Measurements from ENCODE around the gene CDK12. TPM values are rescaled to one million over a fixed set of nuclear protein-coding genes. Genes with fewer than 3 reads are reported as not detected.
"Not testable (repeated sequence)": the region's sequence is repeated elsewhere in the genome, so short reads cannot be mapped to it uniquely, and the experiment has no call there.

Gene CDK12
- total and polyA plus RNA-seq, 3 experiments from 2014 or later, result 5.6 to 91.8 (median 86.9) TPM

GRCh38 chr17:39541652-39542051 lies 80.4 kb downstream of the CDK12 start:
- H3K36me3 Mint-ChIP-seq, result peaks cover 2 to 19% (median 5%) of the 10 kb centered on the region in 3 donors
- DNase-seq, result no peak
- Histone ChIP-seq H3K36me3 (ENCODE audit: insufficient read depth, low read length) (no peaks in the 10 kb centered on the region), H3K4me3 (ENCODE audit: low read length) (no peak overlapping the region), H3K27me3 (ENCODE audit: insufficient read depth, low read length, poor library complexity, severe bottlenecking) (no peaks in the 10 kb centered on the region), H3K4me1 (ENCODE audit: insufficient read depth, low read length) (no peaks in the 10 kb centered on the region), H3K27ac (ENCODE audit: low read depth, low read length) (no peak overlapping the region), H3K9me3 (ENCODE audit: low read length) (no peaks in the 10 kb centered on the region)
- H3K4me3 Mint-ChIP-seq, result no peak overlapping the region
- ChIA-PET POLR2A (no interaction called here), CTCF (no interaction called here)
- H3K27ac Mint-ChIP-seq, result peak overlapping the region in 1 of 8 donors; percentile 10
- peaks cover 14 to 20% (median 19%) of the 10 kb centered on the region in 3 donors for H3K4me1 Mint-ChIP-seq
- H3K27me3 Mint-ChIP-seq, result no peaks in the 10 kb centered on the region
- no peaks in the 10 kb centered on the region for H3K9me3 Mint-ChIP-seq

- ChIA-PET CTCF (interaction anchor here (1.4 kb wide), 1 partner anchor 79 kb away, joined by 4 read pairs; no protein-coding TSS in a partner anchor), POLR2A (no interaction called here)
- no peaks in the 10 kb centered on the region for H3K9me3 ChIP-seq (ENCODE audit: low read length)
- no peaks in the 10 kb centered on the region for H3K4me1 ChIP-seq (ENCODE audit: insufficient read depth, low read length)
- H3K27ac ChIP-seq (ENCODE audit: low read depth, low read length), result no peak overlapping the region
- no peaks in the 10 kb centered on the region for H3K9me3 Mint-ChIP-seq
- DNase-seq, result no peak
- no peak overlapping the region for H3K4me3 ChIP-seq (ENCODE audit: low read length)
- H3K4me1 Mint-ChIP-seq, result peaks cover 11 to 16% (median 15%) of the 10 kb centered on the region in 3 donors
- no peaks in the 10 kb centered on the region for H3K27me3 ChIP-seq (ENCODE audit: insufficient read depth, low read length, poor library complexity, severe bottlenecking)
- no peak overlapping the region for H3K4me3 Mint-ChIP-seq
- peaks cover 4 to 32% (median 14%) of the 10 kb centered on the region in 3 donors for H3K36me3 Mint-ChIP-seq
- no peak overlapping the region for H3K27ac Mint-ChIP-seq
- H3K36me3 ChIP-seq (ENCODE audit: insufficient read depth, low read length), result peaks cover 5% of the 10 kb centered on the region
- H3K27me3 Mint-ChIP-seq, result no peaks in the 10 kb centered on the region
Observed at GRCh38 chr17:39543176-39543575, 81.9 kb downstream of the CDK12 start.

GRCh38 chr17:39543664-39544063 lies 82.4 kb downstream of the CDK12 start:
- no peaks in the 10 kb centered on the region for H3K9me3 ChIP-seq (ENCODE audit: low read length)
- Mint-ChIP-seq H3K27me3 (no peaks in the 10 kb centered on the region), H3K9me3 (no peaks in the 10 kb centered on the region), H3K4me1 (peaks cover 10 to 12% (median 10%) of the 10 kb centered on the region in 3 donors), H3K27ac (no peak overlapping the region), H3K4me3 (no peak overlapping the region), H3K36me3 (peaks cover 4 to 33% (median 14%) of the 10 kb centered on the region in 3 donors)
- H3K4me3 ChIP-seq (ENCODE audit: low read length), result no peak overlapping the region
- no peaks in the 10 kb centered on the region for H3K27me3 ChIP-seq (ENCODE audit: insufficient read depth, low read length, poor library complexity, severe bottlenecking)
- CTCF ChIA-PET, result interaction anchor here (1.4 to 1.5 kb wide), 2 partner anchors 78 to 80 kb away, joined by 3 to 4 read pairs; no protein-coding TSS in a partner anchor
- no peak for DNase-seq
- peaks cover 5% of the 10 kb centered on the region for H3K36me3 ChIP-seq (ENCODE audit: insufficient read depth, low read length)
- POLR2A ChIA-PET, result no interaction called here
- no peak overlapping the region for H3K27ac ChIP-seq (ENCODE audit: low read depth, low read length)
- no peaks in the 10 kb centered on the region for H3K4me1 ChIP-seq (ENCODE audit: insufficient read depth, low read length)

- H3K4me1 ChIP-seq (ENCODE audit: insufficient read depth, low read length); H3K27ac ChIP-seq (ENCODE audit: low read depth, low read length); H3K27me3 ChIP-seq (ENCODE audit: insufficient read depth, low read length, poor library complexity, severe bottlenecking); H3K27ac Mint-ChIP-seq; H3K4me1 Mint-ChIP-seq; H3K4me3 Mint-ChIP-seq; H3K27me3 Mint-ChIP-seq; H3K9me3 ChIP-seq (ENCODE audit: low read length); POLR2A ChIA-PET; H3K9me3 Mint-ChIP-seq; H3K36me3 ChIP-seq (ENCODE audit: insufficient read depth, low read length); DNase-seq; H3K4me3 ChIP-seq (ENCODE audit: low read length): not testable (repeated sequence)
- peaks cover 5 to 37% (median 14%) of the 10 kb centered on the region in 3 donors for H3K36me3 Mint-ChIP-seq
- CTCF ChIA-PET, result interaction anchor here (1.5 kb wide), 1 partner anchor 79 kb away, joined by 3 read pairs; no protein-coding TSS in a partner anchor
Observed at GRCh38 chr17:39544361-39544760, 83.1 kb downstream of the CDK12 start.

- ChIA-PET POLR2A (interaction anchor here (0.6 to 1.1 kb wide), 2 partner anchors 15 to 75 kb away, joined by 4 to 9 read pairs; no protein-coding TSS in a partner anchor), CTCF (interaction anchor here (0.6 to 2.7 kb wide), 13 partner anchors 9 to 479 kb away, joined by 3 to 14 read pairs (median 4); no protein-coding TSS in a partner anchor)
- Histone ChIP-seq H3K4me3 (ENCODE audit: low read length) (no peak overlapping the region), H3K9me3 (ENCODE audit: low read length) (no peaks in the 10 kb centered on the region), H3K4me1 (ENCODE audit: insufficient read depth, low read length) (no peaks in the 10 kb centered on the region), H3K27me3 (ENCODE audit: insufficient read depth, low read length, poor library complexity, severe bottlenecking) (no peaks in the 10 kb centered on the region), H3K36me3 (ENCODE audit: insufficient read depth, low read length) (peaks cover 18% of the 10 kb centered on the region), H3K27ac (ENCODE audit: low read depth, low read length) (no peak overlapping the region)
- H3K27me3 Mint-ChIP-seq, result no peaks in the 10 kb centered on the region
- H3K27ac Mint-ChIP-seq, result peak overlapping the region in 1 of 8 donors; percentile 31
- no peak overlapping the region for H3K4me3 Mint-ChIP-seq
- H3K36me3 Mint-ChIP-seq, result peaks cover 12 to 71% (median 21%) of the 10 kb centered on the region in 3 donors
- H3K9me3 Mint-ChIP-seq, result no peaks in the 10 kb centered on the region
- no peaks in the 10 kb centered on the region for H3K4me1 Mint-ChIP-seq
- DNase-seq, result peak; percentile 54 to 77 (median 66)
Observed at GRCh38 chr17:39547713-39548478, 86.6 kb downstream of the CDK12 start.

GRCh38 chr17:39548494-39549225 lies 87.4 kb downstream of the CDK12 start:
- no peak overlapping the region for H3K4me3 ChIP-seq (ENCODE audit: low read length)
- no peaks in the 10 kb centered on the region for H3K9me3 ChIP-seq (ENCODE audit: low read length)
- H3K27me3 ChIP-seq (ENCODE audit: insufficient read depth, low read length, poor library complexity, severe bottlenecking), result no peaks in the 10 kb centered on the region
- no peaks in the 10 kb centered on the region for H3K9me3 Mint-ChIP-seq
- no peak overlapping the region for H3K27ac ChIP-seq (ENCODE audit: low read depth, low read length)
- H3K4me1 ChIP-seq (ENCODE audit: insufficient read depth, low read length), result no peaks in the 10 kb centered on the region
- H3K4me1 Mint-ChIP-seq, result no peaks in the 10 kb centered on the region
- POLR2A ChIA-PET, result interaction anchor here (1.1 kb wide), 1 partner anchor 74 kb away, joined by 4 read pairs; no protein-coding TSS in a partner anchor
- CTCF ChIA-PET, result interaction anchor here (1.2 to 2.7 kb wide), 9 partner anchors 8 to 478 kb away, joined by 3 to 14 read pairs (median 5); no protein-coding TSS in a partner anchor
- H3K27me3 Mint-ChIP-seq, result no peaks in the 10 kb centered on the region
- DNase-seq, result no peak
- peaks cover 25% of the 10 kb centered on the region for H3K36me3 ChIP-seq (ENCODE audit: insufficient read depth, low read length)
- H3K27ac Mint-ChIP-seq, result no peak overlapping the region
- peaks cover 12 to 76% (median 22%) of the 10 kb centered on the region in 3 donors for H3K36me3 Mint-ChIP-seq
- H3K4me3 Mint-ChIP-seq, result no peak overlapping the region

- Histone ChIP-seq H3K36me3 (ENCODE audit: insufficient read depth, low read length) (peaks cover 30% of the 10 kb centered on the region), H3K27ac (ENCODE audit: low read depth, low read length) (no peak overlapping the region), H3K4me3 (ENCODE audit: low read length) (no peak overlapping the region), H3K9me3 (ENCODE audit: low read length) (no peaks in the 10 kb centered on the region), H3K27me3 (ENCODE audit: insufficient read depth, low read length, poor library complexity, severe bottlenecking) (no peaks in the 10 kb centered on the region), H3K4me1 (ENCODE audit: insufficient read depth, low read length) (no peaks in the 10 kb centered on the region)
- Mint-ChIP-seq H3K4me3 (no peak overlapping the region), H3K27ac (peak overlapping the region in 1 of 8 donors; percentile 40), H3K4me1 (no peaks in the 10 kb centered on the region), H3K36me3 (peaks cover 12 to 77% (median 21%) of the 10 kb centered on the region in 3 donors), H3K9me3 (no peaks in the 10 kb centered on the region), H3K27me3 (no peaks in the 10 kb centered on the region)
- no peak for DNase-seq
- ChIA-PET CTCF (interaction anchor here (2.7 kb wide), 1 partner anchor 72 kb away, joined by 14 read pairs; no protein-coding TSS in a partner anchor), POLR2A (no interaction called here)
Observed at GRCh38 chr17:39549747-39550573, 88.7 kb downstream of the CDK12 start.
